H9 (cell line): ENCODE results near the gene CFAP54. TPM values are rescaled to one million over a fixed set of nuclear protein-coding genes. Genes with fewer than 3 reads are reported as not detected.

ENCODE experiments used
- DNase-seq: peaks from one replicate; pipeline ENCODE4 v3.0.0-alpha.2; 2017
- H2AFZ ChIP-seq: one replicate; pipeline ENCODE4 v1.6.1; 2013; ENCODE audit warnings: mild to moderate bottlenecking, low read length, control low read depth, moderate library complexity
- H2AK5ac ChIP-seq: 2 replicates; pipeline ENCODE4 v1.6.1; 2013; ENCODE audit warnings: low read length, control low read depth, mixed read lengths; ENCODE audit not compliant: insufficient read length
- H2BK120ac ChIP-seq: one replicate; pipeline ENCODE4 v1.6.1; 2013; ENCODE audit warnings: low read depth, mild to moderate bottlenecking, low read length, control low read depth, inconsistent platforms; ENCODE audit not compliant: poor library complexity, severe bottlenecking
- H2BK12ac ChIP-seq: 2 replicates; pipeline ENCODE4 v1.6.1; 2013; ENCODE audit warnings: low read length, control low read depth, mixed read lengths, low read depth; ENCODE audit not compliant: insufficient read length
- H2BK15ac ChIP-seq: 2 replicates; pipeline ENCODE4 v1.6.1; 2013; ENCODE audit warnings: low read depth, low read length, control low read depth
- H2BK20ac ChIP-seq: one replicate; pipeline ENCODE4 v1.6.1; 2013; ENCODE audit warnings: low read depth, mild to moderate bottlenecking, low read length, control low read depth, inconsistent platforms; ENCODE audit not compliant: poor library complexity, severe bottlenecking
- H2BK5ac ChIP-seq: 2 replicates; pipeline ENCODE4 v1.6.1; 2013; ENCODE audit warnings: low read length, control low read depth, mixed read lengths; ENCODE audit not compliant: insufficient read length
- H3K14ac ChIP-seq: 2 replicates; pipeline ENCODE4 v1.6.1; 2013; ENCODE audit warnings: low read length, control low read depth; ENCODE audit not compliant: insufficient read depth
- H3K18ac ChIP-seq: 2 replicates; pipeline ENCODE4 v1.6.1; 2013; ENCODE audit warnings: low read depth, mild to moderate bottlenecking, mixed read lengths, low read length, control low read depth; ENCODE audit not compliant: insufficient read length
- H3K23ac ChIP-seq: 2 replicates; pipeline ENCODE4 v1.6.1; 2013; ENCODE audit warnings: low read length, control low read depth, mixed read lengths, low read depth; ENCODE audit not compliant: insufficient read length
- H3K23me2 ChIP-seq: 2 replicates; pipeline ENCODE4 v1.6.1; 2013; ENCODE audit warnings: low read depth, mild to moderate bottlenecking, mixed read lengths, low read length, control low read depth; ENCODE audit not compliant: insufficient read length, poor library complexity, severe bottlenecking
- H3K27ac ChIP-seq: 2 replicates; pipeline ENCODE4 v1.5.1; 2013; ENCODE audit warnings: low read length, control low read depth, mixed read lengths, low read depth; ENCODE audit not compliant: insufficient read length
- H3K27me3 ChIP-seq: 2 replicates; pipeline ENCODE4 v1.6.1; 2013; ENCODE audit warnings: low read length, control low read depth, inconsistent platforms; ENCODE audit not compliant: insufficient read depth
- H3K4ac ChIP-seq: 2 replicates; pipeline ENCODE4 v1.6.1; 2013; ENCODE audit warnings: low read depth, mild to moderate bottlenecking, control low read depth, inconsistent platforms, low read length, moderate library complexity
- H3K4me1 ChIP-seq: 2 replicates; pipeline ENCODE4 v1.6.1; 2013; ENCODE audit warnings: low read length, control low read depth, inconsistent platforms; ENCODE audit not compliant: insufficient read depth
- H3K4me2 ChIP-seq: 2 replicates; pipeline ENCODE4 v1.6.1; 2013; ENCODE audit warnings: low read length, control low read depth, mixed read lengths; ENCODE audit not compliant: insufficient read length, insufficient read depth
- H3K56ac ChIP-seq: 2 replicates; pipeline ENCODE4 v1.6.1; 2013; ENCODE audit warnings: low read depth, mild to moderate bottlenecking, mixed read lengths, low read length, control low read depth; ENCODE audit not compliant: insufficient read length
- H3K79me1 ChIP-seq: 2 replicates; pipeline ENCODE4 v1.6.1; 2013; ENCODE audit warnings: low read depth, mild to moderate bottlenecking, moderate library complexity, low read length, control low read depth, inconsistent platforms; ENCODE audit not compliant: insufficient read depth, poor library complexity, severe bottlenecking
- H3K79me2 ChIP-seq: 2 replicates; pipeline ENCODE4 v1.6.1; 2013; ENCODE audit warnings: low read length, control low read depth, inconsistent platforms; ENCODE audit not compliant: insufficient read depth
- H3K9ac ChIP-seq: 2 replicates; pipeline ENCODE4 v1.6.1; 2013; ENCODE audit warnings: low read length, control low read depth, mixed read lengths; ENCODE audit not compliant: insufficient read length; ENCODE audit errors: extremely low read depth
- H3K9me3 ChIP-seq: one replicate; pipeline ENCODE4 v1.6.1; 2013; ENCODE audit warnings: low read depth, low read length, inconsistent platforms; ENCODE audit not compliant: control insufficient read depth
- H3T11ph ChIP-seq: one replicate; pipeline ENCODE4 v1.6.1; 2013; ENCODE audit warnings: mild to moderate bottlenecking, low read length, control low read depth, inconsistent platforms
- H4K20me1 ChIP-seq: one replicate; pipeline ENCODE4 v1.6.1; 2013; ENCODE audit not compliant: control insufficient read depth, insufficient read length, insufficient read depth
- H4K5ac ChIP-seq: 2 replicates; pipeline ENCODE4 v1.6.1; 2013; ENCODE audit warnings: low read depth, mild to moderate bottlenecking, mixed read lengths, low read length, control low read depth; ENCODE audit not compliant: insufficient read length
- H4K8ac ChIP-seq: replicated peaks from 2 replicates; pipeline ENCODE4 v1.6.1; 2013; ENCODE audit warnings: low read length, control low read depth, mixed read lengths, low read depth; ENCODE audit not compliant: insufficient read length
- H4K91ac ChIP-seq: 2 replicates; pipeline ENCODE4 v1.6.1; 2013; ENCODE audit warnings: low read depth, mild to moderate bottlenecking, moderate library complexity, mixed read lengths, low read length, control low read depth; ENCODE audit not compliant: insufficient read length
- H3K27ac Mint-ChIP-seq, 3 experiments: 2 replicates in 2 of 3; 3 replicates in 1 of 3; pipeline ENCODE4 v1.8.0; 2020 to 2021; ENCODE audit warnings: mixed read lengths in 3 of 3, mild to moderate bottlenecking in 1 of 3, moderate library complexity in 1 of 3
- H3K27me3 Mint-ChIP-seq: 2 replicates; pipeline ENCODE4 v1.8.0; 2021; ENCODE audit warnings: low read depth, mild to moderate bottlenecking, moderate library complexity, mixed read lengths
- H3K36me3 Mint-ChIP-seq, 3 experiments: 2 replicates in 2 of 3; 3 replicates in 1 of 3; pipeline ENCODE4 v1.8.0; 2020 to 2021; ENCODE audit warnings: low read depth in 3 of 3, mixed read lengths in 3 of 3; ENCODE audit not compliant: insufficient read depth in 1 of 3
- H3K4me1 Mint-ChIP-seq, 2 experiments: 2 replicates each; pipeline ENCODE4 v1.8.0; 2020; ENCODE audit warnings: mixed read lengths in 2 of 2
- H3K4me3 Mint-ChIP-seq, 2 experiments: 2 replicates in 1 of 2; 3 replicates in 1 of 2; pipeline ENCODE4 v1.8.0; 2020 to 2021; ENCODE audit warnings: mild to moderate bottlenecking in 2 of 2, mixed read lengths in 2 of 2, moderate library complexity in 1 of 2
- H3K9me3 Mint-ChIP-seq, 2 experiments: 2 replicates in 1 of 2; 3 replicates in 1 of 2; pipeline ENCODE4 v1.8.0; 2020; ENCODE audit warnings: mild to moderate bottlenecking in 2 of 2, mixed read lengths in 2 of 2, moderate library complexity in 1 of 2
- CTCF ChIP-seq: fragments of 200-600 bp; sonication (generic); conservative IDR thresholded peaks from 3 replicates; pipeline ENCODE4 v1.8.0; 2021; ENCODE audit warnings: antibody characterized with exemption, mild to moderate bottlenecking
- WGBS: extraction: QIAGEN DNeasy Blood & Tissue Kit; methylation state at CpG from one replicate; pipeline ENCODE4 v1.1.7; 2013; ENCODE audit warnings: missing lambda C conversion rate, low lambda C conversion rate, mixed read lengths; ENCODE audit not compliant: insufficient read length; ENCODE audit errors: extremely low coverage; 5-methylcytosine and 5-hydroxymethylcytosine counted together
- total RNA-seq: library from RNA; stranded (reverse); gene quantifications from 2 replicates; pipeline ENCODE4 v1.2.1, GENCODE V29; 2021

Gene CFAP54
- total RNA-seq, 1 experiment from 2014 or later: 0.24 TPM

DNA sequence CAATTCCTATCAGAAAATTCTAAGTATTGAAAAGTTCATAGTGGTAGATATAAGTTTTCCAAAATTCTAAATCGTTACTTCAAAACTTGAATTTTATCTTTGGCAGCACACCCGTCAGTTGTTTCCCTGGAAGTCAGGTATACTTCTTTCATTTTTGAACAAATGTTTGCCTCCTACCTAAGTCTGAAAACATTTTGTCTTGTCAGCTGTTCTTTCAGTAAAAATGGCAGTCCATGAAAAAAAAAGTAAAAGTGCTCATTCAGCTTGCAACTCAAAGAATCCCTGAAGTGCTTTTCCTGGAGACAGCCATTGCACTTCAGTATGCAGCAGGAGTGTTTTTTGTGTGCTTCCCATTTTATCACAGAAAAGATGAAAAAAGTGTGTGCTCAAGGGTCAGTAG is 287.5 kb downstream of the CFAP54 start:
- Histone ChIP-seq H4K91ac (no peak overlapping the region), H3K23me2 (no peaks in the 10 kb centered on the region), H2BK20ac (no peak overlapping the region), H2BK5ac (no peak overlapping the region), H4K20me1 (no peaks in the 10 kb centered on the region), H2BK120ac (no peak overlapping the region), H4K5ac (no peak overlapping the region), H3K4me1 (no peaks in the 10 kb centered on the region), H3K23ac (no peak overlapping the region), H3K79me1 (no peaks in the 10 kb centered on the region), H3K4ac (no peak overlapping the region), H3K18ac (no peak overlapping the region), H3K9ac (no peak overlapping the region), H3K79me2 (no peaks in the 10 kb centered on the region), H4K8ac (no peak overlapping the region), H3K4me2 (no peak overlapping the region), H2BK15ac (no peak overlapping the region), H3T11ph (no peak overlapping the region), H2AK5ac (no peak overlapping the region), H2BK12ac (no peak overlapping the region), H2AFZ (no peak overlapping the region), H3K14ac (no peak overlapping the region), H3K9me3 (no peaks in the 10 kb centered on the region), H3K27ac (no peak overlapping the region), H3K27me3 (no peaks in the 10 kb centered on the region), H3K56ac (no peak overlapping the region)
- H3K9me3 Mint-ChIP-seq: peaks cover 3 to 4% of the 10 kb centered on the region in 2 experiments; a peak in 2 of 5 replicates
- DNase-seq: no peak
- peaks cover 0 to 2% (median 0%) of the 10 kb centered on the region in 3 experiments; a peak in 1 of 7 replicates for H3K36me3 Mint-ChIP-seq
- H3K4me3 Mint-ChIP-seq: no peak overlapping the region
- no peak for TF ChIP-seq CTCF
- H3K4me1 Mint-ChIP-seq: no peaks in the 10 kb centered on the region
- H3K27ac Mint-ChIP-seq: no peak overlapping the region
- H3K27me3 Mint-ChIP-seq: no peaks in the 10 kb centered on the region
- no CpG with 5 or more reads among the region's 2 CpGs for WGBS
